Measurements from ENCODE around the gene OTOP1. TPM values are rescaled to one million over a fixed set of nuclear protein-coding genes. Genes with fewer than 3 reads are reported as not detected.
A peak's percentile ranks its signal among the peaks of the same experiment; 100 is the strongest.

The OTOP1 gene
- polyA plus RNA-seq, 3 donors, result not detected

GRCh38 chr4:4269856-4270255 is 43.1 kb upstream of the OTOP1 start:
- no peaks in the 10 kb centered on the region for H3K27me3 ChIP-seq (ENCODE audit: control insufficient read depth in 2 of 2, insufficient read depth in 2 of 2, low read length in 2 of 2)
- intact Hi-C loops (cut with micrococcal nuclease), result no loop called here

GRCh38 chr4:4269331-4269731 is 42.6 kb upstream of the OTOP1 start:
- Histone ChIP-seq H3K4me2 (replicated peaks; ENCODE audit: extremely low read depth, low read length, poor library complexity, severe bottlenecking) (peak overlapping the region; percentile 29), H2AFZ (ENCODE audit: insufficient read depth, low read depth, low read length, poor library complexity, severe bottlenecking) (no peak overlapping the region), H3K4me1 (ENCODE audit: control insufficient read depth in 1 of 2, insufficient read depth in 2 of 2, low read length in 2 of 2) (peaks cover 41 to 64% of the 10 kb centered on the region in 2 donors), H3K9ac (ENCODE audit: insufficient read depth, low read length, poor library complexity, severe bottlenecking) (peak overlapping the region; percentile 66), H3K27ac (ENCODE audit: low read depth in 1 of 2, low read length in 2 of 2) (peak overlapping the region; percentile 88 to 98), H3K36me3 (replicated peaks in 1 of 2; ENCODE audit: control insufficient read depth in 1 of 2, insufficient read depth in 2 of 2, low read length in 2 of 2) (peaks cover 17 to 33% of the 10 kb centered on the region in 2 donors), H3K27me3 (ENCODE audit: control insufficient read depth in 2 of 2, insufficient read depth in 2 of 2, low read length in 2 of 2) (no peaks in the 10 kb centered on the region), H3K79me2 (ENCODE audit: insufficient read depth, low read length) (no peaks in the 10 kb centered on the region), H4K20me1 (ENCODE audit: insufficient read depth, low read length) (no peaks in the 10 kb centered on the region), H3K4me3 (replicated peaks in 1 of 3; ENCODE audit: low read depth in 2 of 3, low read length in 3 of 3) (peak overlapping the region in 1 of 3 experiments; percentile 1), H3K9me3 (replicated peaks in 1 of 2; ENCODE audit: control insufficient read depth in 1 of 2, insufficient read depth in 1 of 2, low read length in 2 of 2) (peaks cover 0 to 2% of the 10 kb centered on the region in 2 donors)
- Mint-ChIP-seq H3K4me1 (peaks cover 52% of the 10 kb centered on the region), H3K27me3 (ENCODE audit: low read depth in 3 of 3) (peaks cover 0 to 6% (median 2%) of the 10 kb centered on the region in 3 donors), H3K27ac (peak overlapping the region; percentile 94 to 99 (median 98)), H3K4me3 (no peak overlapping the region), H3K36me3 (peaks cover 48 to 54% of the 10 kb centered on the region in 2 donors), H3K9me3 (peaks cover 0 to 3% (median 0%) of the 10 kb centered on the region in 7 donors)
- no peak for TF ChIP-seq CTCF (IDR thresholded peaks at IDR 0.05)
- 94% methylated on average over 4 of the region's 11 CpGs for WGBS (ENCODE audit: insufficient coverage)
- intact Hi-C loops (cut with micrococcal nuclease), result no loop called here
- DNase-seq, result no peak

More at GRCh38 chr4:4269856-4270255, 43.1 kb upstream of the OTOP1 start:
- H4K20me1 ChIP-seq (ENCODE audit: insufficient read depth, low read length), result no peaks in the 10 kb centered on the region
- no CpG with 5 or more reads among the region's 4 CpGs for WGBS (ENCODE audit: insufficient coverage)
- TF ChIP-seq CTCF (IDR thresholded peaks at IDR 0.05), result no peak
- H3K79me2 ChIP-seq (ENCODE audit: insufficient read depth, low read length), result no peaks in the 10 kb centered on the region
- peaks cover 0 to 2% of the 10 kb centered on the region in 2 donors for H3K9me3 ChIP-seq (replicated peaks in 1 of 2; ENCODE audit: control insufficient read depth in 1 of 2, insufficient read depth in 1 of 2, low read length in 2 of 2)
- H3K4me3 Mint-ChIP-seq, result peak overlapping the region in 1 of 2 donors; percentile 6
- peak overlapping the region in 1 of 3 experiments; percentile 15 for H3K4me3 ChIP-seq (replicated peaks in 1 of 3; ENCODE audit: low read depth in 2 of 3, low read length in 3 of 3)
- peak overlapping the region; percentile 29 for H3K4me2 ChIP-seq (replicated peaks; ENCODE audit: extremely low read depth, low read length, poor library complexity, severe bottlenecking)
- H3K4me1 ChIP-seq (ENCODE audit: control insufficient read depth in 1 of 2, insufficient read depth in 2 of 2, low read length in 2 of 2), result peaks cover 41 to 64% of the 10 kb centered on the region in 2 donors
- peaks cover 53 to 59% of the 10 kb centered on the region in 2 donors for H3K36me3 Mint-ChIP-seq
- H3K9ac ChIP-seq (ENCODE audit: insufficient read depth, low read length, poor library complexity, severe bottlenecking), result peak overlapping the region; percentile 66
- peak overlapping the region; percentile 88 to 98 for H3K27ac ChIP-seq (ENCODE audit: low read depth in 1 of 2, low read length in 2 of 2)
- peak overlapping the region; percentile 94 to 99 (median 98) for H3K27ac Mint-ChIP-seq
- peaks cover 22 to 38% of the 10 kb centered on the region in 2 donors for H3K36me3 ChIP-seq (replicated peaks in 1 of 2; ENCODE audit: control insufficient read depth in 1 of 2, insufficient read depth in 2 of 2, low read length in 2 of 2)
- peak; percentile 80 to 85 (median 84) for DNase-seq
- H3K27me3 Mint-ChIP-seq (ENCODE audit: low read depth in 3 of 3), result peaks cover 0 to 3% (median 2%) of the 10 kb centered on the region in 3 donors
- H3K4me1 Mint-ChIP-seq, result peaks cover 52% of the 10 kb centered on the region
- peaks cover 0 to 3% (median 0%) of the 10 kb centered on the region in 7 donors for H3K9me3 Mint-ChIP-seq
- no peak overlapping the region for H2AFZ ChIP-seq (ENCODE audit: insufficient read depth, low read depth, low read length, poor library complexity, severe bottlenecking)

All from CD14-positive monocyte (primary cell).